Smooth muscle cell (in vitro differentiated cells): Measurements from ENCODE around the gene BCL11B. TPM values are rescaled to one million over a fixed set of nuclear protein-coding genes. Genes with fewer than 3 reads are reported as not detected.

Source experiments
- DNase-seq: peaks from one replicate; lab custom pipeline; 2025; ENCODE audit not compliant: unreplicated experiment; lab: John Stamatoyannopoulos, UW
- H2AFZ ChIP-seq: fragments of 200-600 bp; sonication (generic); 2 replicates; pipeline ENCODE4 v1.6.0; 2016; ENCODE audit warnings: antibody characterized with exemption, low read depth, mild to moderate bottlenecking
- H3F3A ChIP-seq: fragments of 200-600 bp; sonication (generic); 2 replicates; pipeline ENCODE4 v1.6.0; 2017; ENCODE audit warnings: antibody characterized with exemption, low read depth
- H3K27ac ChIP-seq: fragments of 200-600 bp; sonication (generic); 2 replicates; pipeline ENCODE4 v1.5.1; 2016; ENCODE audit warnings: low read depth, mild to moderate bottlenecking
- H3K27me3 ChIP-seq: fragments of 200-600 bp; sonication (generic); 2 replicates; pipeline ENCODE4 v1.6.1; 2016; ENCODE audit warnings: low read depth, mild to moderate bottlenecking
- H3K36me3 ChIP-seq: fragments of 200-600 bp; sonication (generic); 2 replicates; pipeline ENCODE4 v1.5.1; 2016; ENCODE audit warnings: low read depth
- H3K4me1 ChIP-seq: fragments of 200-600 bp; sonication (generic); 2 replicates; pipeline ENCODE4 v1.5.1; 2016; ENCODE audit warnings: low read depth
- H3K4me2 ChIP-seq: fragments of 200-600 bp; sonication (generic); 2 replicates; pipeline ENCODE4 v1.6.0; 2016; ENCODE audit warnings: mild to moderate bottlenecking
- H3K4me3 ChIP-seq: fragments of 200-600 bp; sonication (generic); 2 replicates; pipeline ENCODE4 v1.5.1; 2016; ENCODE audit warnings: mild to moderate bottlenecking
- H3K79me2 ChIP-seq: fragments of 200-600 bp; sonication (generic); 2 replicates; pipeline ENCODE4 v1.6.0; 2016; ENCODE audit warnings: low read depth, mild to moderate bottlenecking
- H3K9ac ChIP-seq: fragments of 200-600 bp; sonication (generic); 2 replicates; pipeline ENCODE4 v1.6.0; 2016; ENCODE audit warnings: low read depth
- H3K9me3 ChIP-seq: fragments of 200-600 bp; sonication (generic); replicated peaks from 2 replicates; pipeline ENCODE4 v1.5.1; 2016; ENCODE audit warnings: low read depth
- H4K20me1 ChIP-seq: fragments of 200-600 bp; sonication (generic); 2 replicates; pipeline ENCODE4 v1.6.0; 2016; ENCODE audit warnings: low read depth
- CTCF ChIP-seq: fragments of 200-600 bp; sonication (generic); IDR thresholded peaks from 2 replicates; pipeline ENCODE4 v1.5.1; 2017; ENCODE audit warnings: borderline replicate concordance, mild to moderate bottlenecking, antibody characterized with exemption; ENCODE audit not compliant: insufficient read depth, poor library complexity, severe bottlenecking
- WGBS: methylation state at CpG from one replicate; pipeline ENCODE4 v1.1.7; 2016; ENCODE audit warnings: low lambda C conversion rate; 5-methylcytosine and 5-hydroxymethylcytosine counted together
- polyA plus RNA-seq: library from polyadenylated mRNA; unstranded; fragments of >200 nt; fragmentation: Nextera tagmentation; extraction: Ambion mirVana; gene quantifications from 2 replicates; pipeline ENCODE4 v1.2.1, GENCODE V29; 2016
- total RNA-seq: library from RNA; depleted of rRNA; stranded (reverse); fragments of >200 nt; gene quantifications from 2 replicates; pipeline ENCODE4 v1.2.3, GENCODE V29; 2014

The BCL11B gene
- total and polyA plus RNA-seq, 2 experiments from 2014 or later = 0.56 to 3.0 TPM

GRCh38 chr14:99210333-99210732, 61.7 kb downstream of the BCL11B start:
- 87% methylated on average over 8 of the region's 8 CpGs for WGBS

GRCh38 chr14:99209409-99209808, 62.6 kb downstream of the BCL11B start:
- no peak overlapping the region for H3K4me2 ChIP-seq
- H4K20me1 ChIP-seq = peaks cover 50% of the 10 kb centered on the region
- H3K4me1 ChIP-seq = no peaks in the 10 kb centered on the region
- H3K9ac ChIP-seq = no peak overlapping the region
- H3K79me2 ChIP-seq = peaks cover 3% of the 10 kb centered on the region
- no peak for DNase-seq
- H3K9me3 ChIP-seq = no peaks in the 10 kb centered on the region
- H3K27ac ChIP-seq = no peak overlapping the region
- TF ChIP-seq CTCF = no peak
- no peak overlapping the region for H2AFZ ChIP-seq
- WGBS = 91% methylated on average over 7 of the region's 7 CpGs
- no peaks in the 10 kb centered on the region for H3F3A ChIP-seq
- H3K36me3 ChIP-seq = no peaks in the 10 kb centered on the region
- no peak overlapping the region for H3K4me3 ChIP-seq
- H3K27me3 ChIP-seq = no peaks in the 10 kb centered on the region

More at GRCh38 chr14:99210333-99210732, 61.7 kb downstream of the BCL11B start:
- Histone ChIP-seq H3K27ac (no peak overlapping the region), H4K20me1 (peaks cover 50% of the 10 kb centered on the region), H3K9me3 (no peaks in the 10 kb centered on the region), H3K36me3 (no peaks in the 10 kb centered on the region), H3K4me3 (no peak overlapping the region), H3K27me3 (no peaks in the 10 kb centered on the region), H3K9ac (no peak overlapping the region), H3F3A (no peaks in the 10 kb centered on the region), H3K4me2 (no peak overlapping the region), H2AFZ (no peak overlapping the region), H3K4me1 (peaks cover 3% of the 10 kb centered on the region), H3K79me2 (peaks cover 6% of the 10 kb centered on the region)
- DNase-seq = no peak
- TF ChIP-seq CTCF = no peak

- Histone ChIP-seq H2AFZ (no peak overlapping the region), H3K36me3 (no peaks in the 10 kb centered on the region), H4K20me1 (peaks cover 42% of the 10 kb centered on the region), H3K4me1 (no peaks in the 10 kb centered on the region), H3K27ac (no peak overlapping the region), H3K27me3 (no peaks in the 10 kb centered on the region), H3F3A (no peaks in the 10 kb centered on the region), H3K4me2 (no peak overlapping the region), H3K9me3 (no peaks in the 10 kb centered on the region), H3K79me2 (peaks cover 2% of the 10 kb centered on the region), H3K4me3 (no peak overlapping the region), H3K9ac (no peak overlapping the region)
- no peak for TF ChIP-seq CTCF
- DNase-seq = no peak
- 92% methylated on average over 9 of the region's 9 CpGs for WGBS
These were observed 63.7 kb downstream of the BCL11B start for GRCh38 chr14:99208318-99208717.

GRCh38 chr14:99207456-99207855, 64.5 kb downstream of the BCL11B start:
- no peaks in the 10 kb centered on the region for H3K9me3 ChIP-seq
- H3K4me3 ChIP-seq = no peak overlapping the region
- H3F3A ChIP-seq = no peaks in the 10 kb centered on the region
- peaks cover 2% of the 10 kb centered on the region for H3K79me2 ChIP-seq
- no peaks in the 10 kb centered on the region for H3K36me3 ChIP-seq
- H2AFZ ChIP-seq = no peak overlapping the region
- no peaks in the 10 kb centered on the region for H3K4me1 ChIP-seq
- WGBS = 69% methylated on average over 4 of the region's 4 CpGs
- no peak overlapping the region for H3K4me2 ChIP-seq
- peaks cover 35% of the 10 kb centered on the region for H4K20me1 ChIP-seq
- no peaks in the 10 kb centered on the region for H3K27me3 ChIP-seq
- no peak for DNase-seq
- no peak overlapping the region for H3K27ac ChIP-seq
- no peak overlapping the region for H3K9ac ChIP-seq
- no peak for TF ChIP-seq CTCF
